GM12878 (cell line): Measurements from ENCODE around the gene TP73. TPM values are rescaled to one million over a fixed set of nuclear protein-coding genes. Genes with fewer than 3 reads are reported as not detected.
A peak's percentile ranks its signal among the peaks of the same experiment; 100 is the strongest.

Experiments
- ATAC-seq: fragments of 200-7000 bp; cut with Tn5 transposase; 3 replicates; pipeline ENCODE4 v1.9.1; 2020; ENCODE audit warnings: mild to moderate bottlenecking, moderate library complexity
- BruUV-seq: library from RNA; stranded (reverse); fragments of 400-500 nt; replicated peaks from 2 replicates; lab custom pipeline; 2021; lab: Mats Ljungman, UMichigan
- CTCF ChIA-PET: fragments of 300-600 bp; sonication (Branson Sonifier 250); formaldehyde crosslinking; extraction: SDS; loops from one replicate; lab custom pipeline; 2021; ENCODE audit warnings: inconsistent platforms; lab: Yijun Ruan, JAX
- POLR2A ChIA-PET: fragments of 350-600 bp; formaldehyde crosslinking; extraction: SDS; loops from one replicate; lab custom pipeline; 2021; ENCODE audit warnings: inconsistent platforms; lab: Charles Lee
- RAD21 ChIA-PET: fragments of 300-600 bp; sonication (Branson Sonifier 250); formaldehyde crosslinking; loops from one replicate; lab custom pipeline; 2023; ENCODE audit warnings: antibody characterized with exemption; ENCODE audit not compliant: unreplicated experiment; lab: Charles Lee
- SMC1A ChIA-PET: fragments of 300-600 bp; sonication (Branson Sonifier 250); formaldehyde crosslinking; loops from one replicate; lab custom pipeline; 2023; ENCODE audit not compliant: unreplicated experiment, uncharacterized antibody; lab: Charles Lee
- DNase-seq: peaks from one replicate; pipeline ENCODE4 v3.0.0-alpha.2; 2011; ENCODE audit warnings: low read depth, low spot score
- FAIRE-seq: peaks from 3 replicates; lab custom pipeline; 2011; peaks lifted over from hg19 to GRCh38; lab: Jason Lieb, UNC
- H2AFZ ChIP-seq: 2 replicates; pipeline ENCODE4 v1.6.0; 2011; ENCODE audit warnings: low read depth, low read length, control low read depth; ENCODE audit not compliant: control insufficient read depth
- H3K27ac ChIP-seq: 2 replicates; pipeline ENCODE4 v1.5.1; 2011; ENCODE audit warnings: control low read depth; ENCODE audit not compliant: control insufficient read depth, insufficient read depth
- H3K27me3 ChIP-seq, 2 experiments: replicated peaks in 1 of 2; 2 replicates each; pipeline versions ENCODE4 v1.6.0 to v1.6.1; 2011; ENCODE audit warnings: low read length in 1 of 2; ENCODE audit not compliant: control insufficient read depth in 2 of 2, insufficient read depth in 2 of 2
- H3K36me3 ChIP-seq, 2 experiments: 2 replicates each; pipeline ENCODE4 v1.5.1; 2011; ENCODE audit warnings: low read length in 1 of 2; ENCODE audit not compliant: control insufficient read depth in 2 of 2, insufficient read depth in 2 of 2
- H3K4me1 ChIP-seq: 2 replicates; pipeline ENCODE4 v1.6.1; 2011; ENCODE audit warnings: mild to moderate bottlenecking, low read length, moderate library complexity, mixed read lengths; ENCODE audit not compliant: control insufficient read depth, insufficient read depth
- H3K4me2 ChIP-seq: 2 replicates; pipeline ENCODE4 v1.6.0; 2011; ENCODE audit warnings: control low read depth; ENCODE audit not compliant: control insufficient read depth, insufficient read depth
- H3K4me3 ChIP-seq: fragments of 200-600 bp; sonication (generic); 2 replicates; pipeline ENCODE4 v1.5.1; 2016
- H3K79me2 ChIP-seq: 2 replicates; pipeline ENCODE4 v1.6.0; 2011; ENCODE audit warnings: low read length; ENCODE audit not compliant: control insufficient read depth, insufficient read depth
- H3K9ac ChIP-seq: 2 replicates; pipeline ENCODE4 v1.8.0; 2011; ENCODE audit warnings: low read length, control low read depth, mixed read lengths; ENCODE audit not compliant: control insufficient read depth, insufficient read depth
- H3K9me3 ChIP-seq: replicated peaks from 3 replicates; pipeline ENCODE4 v1.5.1; 2011; ENCODE audit warnings: mild to moderate bottlenecking, low read length; ENCODE audit not compliant: control insufficient read depth, insufficient read depth
- H4K20me1 ChIP-seq: 2 replicates; pipeline ENCODE4 v1.6.0; 2011; ENCODE audit not compliant: control insufficient read depth, insufficient read depth
- BCL11A ChIP-seq: IDR thresholded peaks from 2 replicates; pipeline ENCODE4 v1.6.1; 2011; ENCODE audit warnings: low read depth, low read length
- BCL3 ChIP-seq: IDR thresholded peaks from 2 replicates; pipeline ENCODE4 v1.6.1; 2011; ENCODE audit warnings: borderline replicate concordance, low read depth, mild to moderate bottlenecking, moderate library complexity, low read length; ENCODE audit not compliant: insufficient read depth, poor library complexity, severe bottlenecking
- CHD1 ChIP-seq: IDR thresholded peaks from 2 replicates; pipeline ENCODE4 v1.6.1; 2012; ENCODE audit warnings: low read depth, low read length, improper control_type of control experiment
- NR2C2 ChIP-seq: IDR thresholded peaks from 2 replicates; pipeline ENCODE4 v1.6.1; 2011; ENCODE audit warnings: borderline replicate concordance, low read depth; ENCODE audit not compliant: control insufficient read depth, insufficient read length
- TCF3 ChIP-seq: IDR thresholded peaks from 2 replicates; pipeline ENCODE4 v1.6.1; 2012; ENCODE audit warnings: low read depth, mild to moderate bottlenecking, low read length, borderline replicate concordance; ENCODE audit not compliant: insufficient read depth
- ZBTB40 ChIP-seq: fragments of 450-650 bp; IDR thresholded peaks from 2 replicates; pipeline ENCODE4 v1.6.1; 2016; ENCODE audit warnings: mild to moderate bottlenecking, moderate library complexity, borderline replicate concordance
- WGBS: methylation state at CpG from one replicate; pipeline ENCODE4 v1.1.6; 2016; ENCODE audit warnings: low lambda C conversion rate; ENCODE audit not compliant: insufficient replicate concordance, insufficient coverage; ENCODE audit errors: missing lambda C conversion rate; 5-methylcytosine and 5-hydroxymethylcytosine counted together
- in situ Hi-C: fragments of 300-500 bp; cut with MboI; formaldehyde crosslinking; loops from 9 replicates; pipeline ENCODE4 v1.14.3; 2018; ENCODE audit warnings: mixed read lengths
- intact Hi-C: fragments of 100-400 bp; cut with micrococcal nuclease; formaldehyde crosslinking; loops from one replicate; pipeline ENCODE4 v1.14.2; 2022; ENCODE audit not compliant: unreplicated experiment
- polyA plus RNA-seq, 11 experiments: library from polyadenylated mRNA; depleted of rRNA in 4 of 11; unstranded in 6 of 11; stranded (reverse) in 5 of 11; fragments of >200 nt; fragmentation: Nextera tagmentation in 4 of 11; fragmentation: Illumina TruSeq in 1 of 11; extraction: Ambion mirVana in 4 of 11; extraction: Trizol in 1 of 11; gene quantifications; 1 replicate in 1 of 11; 2 replicates in 10 of 11; pipeline versions ENCODE4 v1.2.1 to v1.2.3, GENCODE V29; 2011 to 2016; ENCODE audit warnings: inconsistent platforms in 2 of 11, missing spikeins in 2 of 11, low read depth in 1 of 11
- total RNA-seq, 4 experiments: library from RNA; depleted of rRNA in 3 of 4; stranded (reverse); fragments of >200 nt in 3 of 4; fragmentation: Illumina TruSeq in 1 of 4; extraction: Trizol in 1 of 4; gene quantifications; 2 replicates each; pipeline versions ENCODE4 v1.2.1 to v1.2.3, GENCODE V29; 2013 to 2021

Gene TP73
- total and polyA plus RNA-seq, 10 of the 15 experiments (the other 5 are each of a cell fraction or from before 2014, with no cell fraction given) = 0.08 to 54.2 (median 14.9) TPM

- TF ChIP-seq ZBTB40 (no peak), CHD1 (no peak), TCF3 (no peak), BCL11A (no peak)
Measured at GRCh38 chr1:3711381-3711779, 59.1 kb downstream of the TP73 start (continued).

- no peaks in the 10 kb centered on the region for H3K79me2 ChIP-seq
- 63% methylated on average over 24 of the region's 24 CpGs for WGBS
- no peak for ATAC-seq
- no peak overlapping the region for H3K27ac ChIP-seq
- H3K9ac ChIP-seq = no peak overlapping the region
- in situ Hi-C loops = no loop called here
- CTCF ChIA-PET = no interaction called here
- H4K20me1 ChIP-seq = no peaks in the 10 kb centered on the region; the same call in none of the 2 replicates
- no peak overlapping the region for H3K4me3 ChIP-seq
- no peaks in the 10 kb centered on the region for H3K9me3 ChIP-seq
- RAD21 ChIA-PET = no interaction called here
- H3K27me3 ChIP-seq = no peaks in the 10 kb centered on the region
- BruUV-seq = no TSS peak
- SMC1A ChIA-PET = interaction anchor here (0.5 kb wide), 1 partner anchor 73 kb away, joined by 3 read pairs; no protein-coding TSS in a partner anchor
- H2AFZ ChIP-seq = no peak overlapping the region
- intact Hi-C loops = no loop called here
- POLR2A ChIA-PET = no interaction called here
- no peak overlapping the region for H3K4me2 ChIP-seq
- H3K36me3 ChIP-seq = peaks cover 0 to 33% of the 10 kb centered on the region in 2 experiments; a peak in 2 of 4 replicates
- TF ChIP-seq NR2C2 (no peak), BCL3 (peak; percentile 58)
- FAIRE-seq = no peak
- H3K4me1 ChIP-seq = no peaks in the 10 kb centered on the region
- DNase-seq = no peak
Measured at GRCh38 chr1:3711780-3712451, 59.6 kb downstream of the TP73 start.
